GM18517 (cell line): Measurements from ENCODE around the gene POLR1C.
"Not testable (repeated sequence)": the region's sequence is repeated elsewhere in the genome, so short reads cannot be mapped to it uniquely, and the experiment has no call there.

Experiments
- ATAC-seq: cut with Tn5 transposase; IDR thresholded peaks from one replicate; pipeline ENCODE4 v1.9.1; 2021; ENCODE audit warnings: mild to moderate bottlenecking, moderate library complexity; ENCODE audit not compliant: unreplicated experiment

POLR1C gene

GRCh38 chr6:43516697-43517504, at the start of gene POLR1C, which contains the start of gene YIPF3:
TSS of gene POLR1C (plus strand) at chr6:43517089. CDS start at chr6:43517110, 21 bp downstream.
TSS of gene YIPF3 (minus strand) at chr6:43516926. CDS start at chr6:43516807, 119 bp downstream.
- peak; percentile 80 for ATAC-seq

DNA sequence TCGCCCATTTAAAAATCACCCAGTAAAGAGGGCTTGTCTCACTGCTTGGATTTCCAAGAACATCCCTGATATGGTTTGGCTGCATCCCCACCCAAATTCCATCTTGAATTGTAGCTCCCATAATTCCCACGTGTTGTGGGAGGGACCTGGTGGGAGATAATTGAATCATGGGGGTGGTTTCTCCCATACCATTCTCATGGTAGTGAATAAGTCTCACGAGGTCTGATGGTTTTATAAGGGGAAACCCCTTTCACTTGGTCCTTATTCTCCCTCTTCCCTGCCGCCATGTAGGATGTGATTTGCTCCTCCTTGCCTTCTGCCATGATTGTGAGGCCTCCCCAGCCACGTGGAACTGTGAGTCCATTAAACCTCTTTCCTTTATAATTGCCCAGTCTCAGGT, 49.6 kb upstream of the POLR1C start:
- not testable (repeated sequence) for ATAC-seq

GRCh38 chr6:43467752-43468151, 49.1 kb upstream of the POLR1C start:
- ATAC-seq, result no peak

GRCh38 chr6:43468240-43468639, 48.6 kb upstream of the POLR1C start:
- no peak for ATAC-seq

GRCh38 chr6:43468748-43469681, 47.9 kb upstream of the POLR1C start:
- ATAC-seq, result no peak

DNA sequence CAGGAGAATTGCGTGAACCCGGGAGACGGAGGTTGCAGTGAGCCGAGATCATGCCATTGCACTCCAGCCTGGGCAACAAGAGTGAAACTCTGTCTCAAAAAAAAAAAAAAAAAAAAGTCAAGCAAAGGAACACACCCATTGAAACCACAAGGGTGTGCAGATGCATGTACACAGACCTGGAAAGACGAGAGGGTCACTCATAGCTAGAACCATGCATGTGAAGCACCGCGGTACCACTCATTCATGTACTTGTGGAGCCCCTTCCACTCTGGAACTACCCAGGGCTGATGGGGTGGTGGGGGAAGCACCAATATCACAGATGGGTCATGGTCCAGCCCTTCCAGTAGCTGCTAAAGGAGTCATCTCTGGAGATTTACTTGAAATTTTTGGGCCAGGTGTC, 46.9 kb upstream of the POLR1C start:
- ATAC-seq, result no peak

- ATAC-seq, result no peak
These were observed 45.5 kb upstream of the POLR1C start for GRCh38 chr6:43471399-43471798.

GRCh38 chr6:43472515-43472914, 44.4 kb upstream of the POLR1C start:
- no peak for ATAC-seq

- ATAC-seq, result no peak
These were observed 41.4 kb upstream of the POLR1C start for GRCh38 chr6:43475516-43475915.

- ATAC-seq, result no peak
These were observed 40.1 kb upstream of the POLR1C start for GRCh38 chr6:43476746-43477145.

DNA sequence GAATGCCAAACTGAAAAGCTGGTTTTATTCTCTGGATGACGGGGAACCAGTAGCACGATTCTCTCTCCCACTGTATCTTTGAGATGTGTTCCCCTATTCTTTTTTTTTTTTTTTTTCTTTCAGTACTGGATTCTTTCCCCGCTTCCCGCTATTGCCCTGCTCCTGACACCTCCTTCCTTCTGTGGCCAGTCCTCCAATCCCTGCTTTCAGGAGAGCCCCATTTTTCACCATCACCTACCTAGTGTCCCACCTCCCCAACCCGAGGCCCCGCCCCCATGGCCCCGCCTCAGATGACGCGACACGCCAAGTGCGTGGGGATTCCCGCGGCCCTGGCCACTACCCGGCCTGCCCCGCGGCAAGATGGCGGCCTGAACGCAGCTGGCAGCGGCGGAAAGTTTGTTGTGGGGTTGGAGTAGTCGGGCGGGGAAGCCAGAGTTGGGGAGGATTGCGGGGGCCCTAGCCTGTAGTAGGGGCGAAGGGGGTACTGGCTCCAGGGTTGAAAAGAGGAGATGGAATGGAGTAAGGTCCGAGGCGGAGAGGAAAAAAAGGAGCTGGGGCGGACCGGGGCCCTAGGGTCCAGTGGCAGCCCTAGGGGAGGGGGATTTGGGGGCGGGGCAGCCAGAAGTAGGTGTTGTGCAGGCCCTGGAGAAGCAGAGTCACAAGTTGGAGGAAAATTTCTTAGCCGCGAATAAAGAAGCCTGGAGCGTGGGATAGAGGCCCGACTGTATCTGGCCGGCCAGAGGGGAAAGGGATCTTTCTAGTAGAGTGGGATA, 39.5 kb upstream of the POLR1C start, which contains the start of gene TJAP1:
TJAP1 (plus strand) TSS at position 336 of the 773 bp plus-strand sequence. CDS start 21,432 bp downstream, outside the sequence.
- ATAC-seq, result no peak

GRCh38 chr6:43478008-43478372, 38.9 kb upstream of the POLR1C start:
- ATAC-seq, result no peak

DNA sequence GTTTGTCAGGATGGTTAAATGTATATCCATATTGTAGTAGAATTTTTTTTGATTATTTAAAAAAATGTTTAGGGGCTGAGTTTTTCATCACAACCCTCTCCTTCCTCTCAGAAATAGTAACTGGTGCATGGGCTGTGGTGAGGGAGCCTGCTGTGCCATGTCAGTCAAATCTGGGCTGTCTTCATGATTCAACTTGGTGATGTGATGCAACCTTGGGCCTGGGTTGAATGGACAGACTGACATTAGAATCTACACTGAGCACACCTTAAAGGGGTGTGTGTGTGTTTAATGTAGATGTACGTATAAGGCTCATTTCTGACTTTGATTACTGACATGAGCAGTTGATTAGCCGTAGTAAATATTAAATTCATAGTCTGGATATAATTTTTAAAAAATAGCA, 35.8 kb upstream of the POLR1C start:
- no peak for ATAC-seq

DNA sequence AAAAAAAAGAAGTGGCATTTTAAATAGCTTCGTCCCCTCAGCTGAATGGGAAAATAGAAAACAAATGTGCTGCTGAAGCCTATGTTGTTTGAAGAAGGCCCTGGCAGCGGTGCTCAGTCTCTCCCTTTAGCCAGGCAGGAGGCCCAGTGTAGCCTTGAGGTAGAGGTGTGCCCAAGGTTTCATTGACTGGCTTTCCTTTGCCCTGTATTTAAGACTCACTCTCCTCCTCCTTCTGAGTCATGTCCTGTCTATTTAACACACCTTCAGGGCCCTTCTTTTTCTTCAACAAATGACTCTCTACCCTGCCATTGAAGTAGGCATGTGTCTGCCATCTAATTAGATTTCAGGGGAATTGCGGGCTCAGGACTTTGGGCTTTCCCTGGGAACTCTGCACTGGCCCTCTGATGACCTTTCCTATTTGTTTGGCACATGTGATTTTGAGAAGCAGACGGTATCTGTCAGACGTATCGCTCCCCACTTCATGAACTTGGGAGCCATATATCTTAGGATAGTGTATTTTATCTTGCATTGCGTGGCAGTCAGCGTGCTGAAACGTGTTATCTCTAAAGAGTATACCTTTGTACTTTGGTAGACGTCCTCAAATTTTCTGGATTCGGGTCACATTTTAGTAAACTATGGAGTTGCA, 35.2 kb upstream of the POLR1C start:
- ATAC-seq, result no peak

GRCh38 chr6:43488667-43489276, 28.1 kb upstream of the POLR1C start:
- no peak for ATAC-seq

- ATAC-seq, result no peak
These were observed 27.4 kb upstream of the POLR1C start for GRCh38 chr6:43489277-43490072.

GRCh38 chr6:43490523-43490939, 26.4 kb upstream of the POLR1C start:
- no peak for ATAC-seq

DNA sequence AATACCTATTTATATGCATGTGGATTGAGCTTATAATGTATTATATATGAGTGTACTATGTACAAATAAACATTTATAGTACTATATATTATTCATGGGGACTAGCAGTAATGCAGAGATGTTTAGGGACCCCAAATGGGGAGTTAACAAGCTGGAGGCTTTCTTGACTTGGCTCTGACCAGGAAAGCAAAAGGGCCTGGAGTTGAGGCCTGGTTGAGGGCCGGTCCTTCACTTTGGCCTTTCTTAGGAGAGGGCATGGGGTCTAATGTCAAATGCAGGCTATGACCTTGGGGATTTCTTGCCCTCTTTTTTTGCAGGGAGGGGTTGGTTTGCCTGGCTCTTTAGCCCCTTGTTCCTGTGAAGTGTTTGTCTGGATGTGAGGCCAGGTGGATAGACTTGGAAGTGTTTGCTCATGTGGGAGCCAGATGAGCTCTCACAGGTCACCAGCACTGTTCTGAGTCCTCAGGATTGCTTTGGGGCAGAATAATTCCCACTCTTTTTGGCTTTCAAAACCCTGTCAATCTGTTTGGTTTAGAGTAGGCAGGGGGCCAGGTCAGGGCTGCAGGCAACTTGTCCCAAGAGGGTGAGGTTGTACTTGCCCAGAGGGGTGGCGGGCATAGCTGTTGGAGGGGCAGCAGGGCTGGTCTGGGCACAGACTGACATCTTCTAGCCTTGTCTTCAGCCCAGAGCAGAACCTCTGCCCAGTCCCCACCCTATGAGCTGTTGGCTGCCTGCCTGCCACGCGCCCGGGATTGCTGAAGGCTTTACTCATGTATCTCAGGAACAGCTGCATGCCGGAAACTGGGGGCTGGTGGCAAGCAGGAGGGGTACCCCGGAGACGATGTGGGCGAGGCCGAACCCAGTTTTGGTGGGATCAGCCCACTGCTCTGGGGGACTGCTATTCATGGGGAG, 24.9 kb upstream of the POLR1C start:
- ATAC-seq, result no peak
